ENCODE measurements around the gene UGT1A1. TPM values are rescaled to one million over a fixed set of nuclear protein-coding genes. Genes with fewer than 3 reads are reported as not detected.
"Not testable (repeated sequence)": the region's sequence is repeated elsewhere in the genome, so short reads cannot be mapped to it uniquely, and the experiment has no call there.

UGT1A1 gene
- total RNA-seq, 1 donor from 2014 or later: not detected

DNA sequence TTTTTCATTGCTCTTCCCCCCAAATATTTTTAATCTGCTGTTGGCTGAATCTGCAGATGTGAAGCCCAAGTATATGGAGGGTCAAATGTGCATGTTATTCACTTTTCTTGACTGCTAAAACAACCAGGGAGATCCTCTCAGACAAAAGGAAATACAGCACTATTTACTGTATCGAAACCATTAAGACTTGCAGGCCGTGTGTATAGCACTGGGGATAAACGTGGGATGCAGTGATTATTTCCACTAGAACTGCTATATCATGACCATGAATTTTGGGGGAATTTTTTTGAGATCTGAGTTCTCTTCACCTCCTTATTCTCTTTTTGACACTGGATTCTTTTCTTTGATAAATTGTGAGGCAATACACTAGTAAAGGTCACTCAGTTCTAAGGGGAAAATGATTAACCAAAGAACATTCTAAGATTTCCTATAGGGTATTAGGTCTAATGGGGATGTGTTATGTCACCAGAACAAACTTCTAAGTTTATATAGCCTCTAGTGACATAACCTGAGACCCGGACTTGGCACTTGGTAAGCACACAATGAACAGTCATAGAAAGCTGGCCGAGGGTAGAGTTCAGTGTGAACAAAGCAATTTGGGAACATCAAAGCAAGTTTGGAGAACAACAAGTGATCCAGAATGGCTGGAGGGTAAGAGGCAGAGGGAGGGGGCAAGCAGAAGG lies 14.9 kb upstream of the UGT1A1 start:
- no peaks in the 10 kb centered on the region for H3K4me1 Mint-ChIP-seq
- ATAC-seq (ENCODE audit: low read depth) (no peak), DNase-seq (no peak)
- no peak overlapping the region for H3K4me3 Mint-ChIP-seq
- peaks cover 33% of the 10 kb centered on the region for H3K27me3 Mint-ChIP-seq
- ChIA-PET POLR2A (no interaction called here), CTCF (no interaction called here)
- TF ChIP-seq, protein P1, sequence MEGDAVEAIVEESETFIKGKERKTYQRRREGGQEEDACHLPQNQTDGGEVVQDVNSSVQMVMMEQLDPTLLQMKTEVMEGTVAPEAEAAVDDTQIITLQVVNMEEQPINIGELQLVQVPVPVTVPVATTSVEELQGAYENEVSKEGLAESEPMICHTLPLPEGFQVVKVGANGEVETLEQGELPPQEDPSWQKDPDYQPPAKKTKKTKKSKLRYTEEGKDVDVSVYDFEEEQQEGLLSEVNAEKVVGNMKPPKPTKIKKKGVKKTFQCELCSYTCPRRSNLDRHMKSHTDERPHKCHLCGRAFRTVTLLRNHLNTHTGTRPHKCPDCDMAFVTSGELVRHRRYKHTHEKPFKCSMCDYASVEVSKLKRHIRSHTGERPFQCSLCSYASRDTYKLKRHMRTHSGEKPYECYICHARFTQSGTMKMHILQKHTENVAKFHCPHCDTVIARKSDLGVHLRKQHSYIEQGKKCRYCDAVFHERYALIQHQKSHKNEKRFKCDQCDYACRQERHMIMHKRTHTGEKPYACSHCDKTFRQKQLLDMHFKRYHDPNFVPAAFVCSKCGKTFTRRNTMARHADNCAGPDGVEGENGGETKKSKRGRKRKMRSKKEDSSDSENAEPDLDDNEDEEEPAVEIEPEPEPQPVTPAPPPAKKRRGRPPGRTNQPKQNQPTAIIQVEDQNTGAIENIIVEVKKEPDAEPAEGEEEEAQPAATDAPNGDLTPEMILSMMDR (IDR thresholded peaks at IDR 0.05): no peak
- intact Hi-C loops (cut with micrococcal nuclease): no loop called here
- no peak overlapping the region for H3K27ac Mint-ChIP-seq
- peaks cover under 1% of the 10 kb centered on the region for H3K9me3 Mint-ChIP-seq
- no peaks in the 10 kb centered on the region for H3K36me3 Mint-ChIP-seq (ENCODE audit: low read depth)

DNA sequence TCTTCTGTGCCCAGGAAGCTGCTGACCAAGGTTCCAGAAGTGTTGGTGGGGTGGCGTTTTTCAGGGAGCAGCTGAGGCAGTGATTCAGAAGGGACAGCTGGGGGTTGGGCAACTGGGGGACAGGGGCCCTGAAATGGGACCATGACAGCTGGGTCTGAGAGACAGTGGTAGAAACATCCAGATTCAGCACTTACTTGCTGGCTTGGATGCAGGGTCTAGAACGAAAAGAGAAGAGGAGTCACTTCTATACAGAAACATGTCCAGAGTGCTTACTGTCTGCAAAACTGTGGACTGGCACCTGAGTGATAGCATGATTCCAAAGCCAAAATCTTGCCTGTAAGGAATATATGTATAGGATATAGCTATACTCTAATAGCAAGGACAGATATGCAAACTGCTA lies 14.2 kb upstream of the UGT1A1 start:
- CTCF ChIA-PET; H3K4me3 Mint-ChIP-seq; H3K4me1 Mint-ChIP-seq; POLR2A ChIA-PET; H3K27ac Mint-ChIP-seq; H3K9me3 Mint-ChIP-seq; intact Hi-C loops (cut with micrococcal nuclease); DNase-seq; H3K36me3 Mint-ChIP-seq (ENCODE audit: low read depth); ATAC-seq (ENCODE audit: low read depth): not testable (repeated sequence)
- H3K27me3 Mint-ChIP-seq: peaks cover 30% of the 10 kb centered on the region

DNA sequence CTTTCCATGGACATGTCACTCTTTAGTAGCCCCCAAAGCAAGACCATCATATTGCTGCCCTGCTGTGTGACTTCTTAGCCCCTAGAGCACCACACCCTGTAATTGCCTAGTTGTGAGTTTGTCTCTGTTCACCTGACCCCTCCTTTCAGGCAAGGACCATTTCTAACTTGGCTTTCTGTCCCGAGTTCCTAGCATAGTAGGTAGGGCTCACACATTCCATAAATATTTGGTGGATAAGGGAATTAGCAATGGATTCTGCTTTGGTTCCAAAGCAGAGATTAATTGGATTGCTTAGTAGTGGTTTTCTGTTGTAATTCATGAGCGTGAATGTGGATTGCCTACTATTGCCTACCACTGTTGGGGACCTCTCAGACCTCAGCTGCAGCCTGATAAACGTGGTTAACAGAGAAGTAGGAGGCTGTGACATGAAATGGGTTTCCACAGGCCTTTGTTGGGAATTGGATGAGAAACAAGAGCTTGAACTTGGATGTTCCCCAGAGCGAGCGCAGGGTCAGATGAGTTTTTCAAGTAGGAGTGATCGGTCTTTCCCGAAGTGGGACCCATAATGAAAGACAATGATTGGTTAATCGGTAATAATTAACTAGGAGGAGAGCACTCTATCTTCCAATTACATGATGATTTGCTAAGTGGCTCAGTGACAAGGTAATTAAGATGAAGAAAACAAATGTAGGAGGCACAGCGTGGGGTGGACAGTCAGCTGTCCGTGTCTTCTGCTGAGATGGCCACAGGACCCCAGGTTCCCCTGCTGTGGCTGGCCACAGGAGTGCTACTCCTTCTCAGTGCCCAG lies 13.4 kb upstream of the UGT1A1 start:
- no peak overlapping the region for H3K4me3 Mint-ChIP-seq
- peaks cover 23% of the 10 kb centered on the region for H3K27me3 Mint-ChIP-seq
- no peaks in the 10 kb centered on the region for H3K4me1 Mint-ChIP-seq
- POLR2A ChIA-PET: no interaction called here
- CTCF ChIA-PET: no interaction called here
- H3K36me3 Mint-ChIP-seq (ENCODE audit: low read depth): no peaks in the 10 kb centered on the region
- H3K9me3 Mint-ChIP-seq: peaks cover 4% of the 10 kb centered on the region
- DNase-seq (no peak), ATAC-seq (ENCODE audit: low read depth) (no peak)
- intact Hi-C loops (cut with micrococcal nuclease): no loop called here
- TF ChIP-seq, protein P1 (IDR thresholded peaks at IDR 0.05): no peak
- H3K27ac Mint-ChIP-seq: no peak overlapping the region

- no peak for ATAC-seq (ENCODE audit: low read depth)
- TF ChIP-seq, protein P1 (IDR thresholded peaks at IDR 0.05): no peak
Measured at GRCh38 chr2:233747283-233747544, 12.9 kb upstream of the UGT1A1 start.

GRCh38 chr2:233750689-233751088 lies 9.4 kb upstream of the UGT1A1 start:
- H3K27me3 Mint-ChIP-seq: peaks cover 26% of the 10 kb centered on the region
- POLR2A ChIA-PET; H3K36me3 Mint-ChIP-seq (ENCODE audit: low read depth); CTCF ChIA-PET; H3K27ac Mint-ChIP-seq; H3K9me3 Mint-ChIP-seq; H3K4me1 Mint-ChIP-seq; ATAC-seq (ENCODE audit: low read depth); DNase-seq; intact Hi-C loops (cut with micrococcal nuclease); H3K4me3 Mint-ChIP-seq: not testable (repeated sequence)

More at GRCh38 chr2:233747283-233747544, 12.9 kb upstream of the UGT1A1 start:
- H3K4me3 Mint-ChIP-seq: no peak overlapping the region
- DNase-seq: no peak
- POLR2A ChIA-PET: no interaction called here
- peaks cover 19% of the 10 kb centered on the region for H3K27me3 Mint-ChIP-seq
- H3K36me3 Mint-ChIP-seq (ENCODE audit: low read depth): no peaks in the 10 kb centered on the region
- intact Hi-C loops (cut with micrococcal nuclease): no loop called here
- no peak overlapping the region for H3K27ac Mint-ChIP-seq
- CTCF ChIA-PET: no interaction called here
- H3K4me1 Mint-ChIP-seq: no peaks in the 10 kb centered on the region
- peaks cover 7% of the 10 kb centered on the region for H3K9me3 Mint-ChIP-seq

GRCh38 chr2:233751212-233752009 lies 8.7 kb upstream of the UGT1A1 start:
- H3K4me3 Mint-ChIP-seq; H3K27ac Mint-ChIP-seq; H3K36me3 Mint-ChIP-seq (ENCODE audit: low read depth); ATAC-seq (ENCODE audit: low read depth); H3K4me1 Mint-ChIP-seq; DNase-seq; intact Hi-C loops (cut with micrococcal nuclease); CTCF ChIA-PET; H3K9me3 Mint-ChIP-seq: not testable (repeated sequence)
- POLR2A ChIA-PET: interaction anchor here (0.5 kb wide), 1 partner anchor 293 kb away, joined by 5 read pairs; no protein-coding TSS in a partner anchor
- peaks cover 27% of the 10 kb centered on the region for H3K27me3 Mint-ChIP-seq
